ENCODE measurements around the gene GDA.
"Not testable (repeated sequence)": the region's sequence is repeated elsewhere in the genome, so short reads cannot be mapped to it uniquely, and the experiment has no call there.

GDA gene

DNA sequence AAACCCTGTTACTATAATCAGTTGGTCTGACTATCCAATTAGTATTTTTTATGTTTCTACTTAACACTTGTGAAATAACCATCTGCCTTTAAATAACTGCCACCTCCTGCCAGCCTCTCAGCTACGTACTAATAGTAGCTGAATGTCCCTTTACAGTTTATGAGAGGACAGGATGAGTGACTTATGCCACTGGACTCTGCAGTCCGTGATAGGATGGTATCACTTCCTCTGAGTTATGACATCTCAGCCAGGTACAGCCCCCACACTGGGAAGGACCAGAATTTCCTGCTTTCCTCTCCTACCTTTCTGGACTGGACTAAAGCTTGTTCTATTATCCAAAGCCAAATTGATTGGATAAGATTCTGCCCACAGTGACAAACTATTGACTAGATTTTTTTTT is 112.8 kb downstream of the GDA start:
- H3K4me3 ChIP-seq (ENCODE audit: low read length): no peak overlapping the region
- TF ChIP-seq ZNF274 (IDR thresholded peaks at IDR 0.05; ENCODE audit: low read depth, low read length): no peak

DNA sequence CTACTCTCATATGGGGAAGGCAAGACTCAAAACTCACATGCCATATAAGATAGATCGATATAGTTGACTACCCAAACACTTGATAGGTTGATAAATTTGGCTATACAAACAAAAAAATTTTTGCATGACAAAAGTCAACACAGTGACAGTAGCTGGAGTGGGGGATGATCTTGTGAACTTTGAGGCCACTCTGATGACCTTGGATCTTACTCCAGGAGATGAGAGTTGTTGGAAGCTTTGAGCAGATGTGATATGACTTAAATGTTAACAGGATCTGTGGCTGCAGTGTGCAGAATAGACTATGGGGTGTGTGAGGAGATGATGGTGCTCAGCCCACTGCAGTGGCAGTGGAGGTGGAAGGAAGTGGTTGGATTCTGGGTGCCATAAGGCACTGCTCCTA is 114.3 kb downstream of the GDA start:
- no peak overlapping the region for H3K4me3 ChIP-seq (ENCODE audit: low read length)
- TF ChIP-seq ZNF274 (IDR thresholded peaks at IDR 0.05; ENCODE audit: low read depth, low read length): no peak

DNA sequence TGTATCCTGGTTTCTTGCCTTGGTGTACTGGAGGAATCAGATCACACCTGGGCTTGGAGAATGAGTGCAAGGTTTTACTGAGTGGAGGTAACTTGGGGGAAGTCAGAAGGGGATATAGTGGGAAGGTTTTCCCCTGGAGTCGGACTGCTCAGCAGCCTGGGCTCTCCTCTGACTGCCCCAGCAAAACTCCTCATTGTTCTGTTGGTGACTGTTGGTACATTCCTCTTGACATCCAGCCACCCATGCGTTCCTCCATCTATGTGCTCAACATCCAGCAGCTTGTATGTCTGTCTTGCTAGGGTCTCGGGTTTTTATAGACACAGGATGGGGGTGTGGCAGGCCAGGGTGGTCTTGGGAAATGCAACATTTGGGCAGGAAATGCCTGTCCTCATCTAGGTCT is 119.7 kb downstream of the GDA start:
- no peak for TF ChIP-seq ZNF274 (IDR thresholded peaks at IDR 0.05; ENCODE audit: low read depth, low read length)
- no peak overlapping the region for H3K4me3 ChIP-seq (ENCODE audit: low read length)

DNA sequence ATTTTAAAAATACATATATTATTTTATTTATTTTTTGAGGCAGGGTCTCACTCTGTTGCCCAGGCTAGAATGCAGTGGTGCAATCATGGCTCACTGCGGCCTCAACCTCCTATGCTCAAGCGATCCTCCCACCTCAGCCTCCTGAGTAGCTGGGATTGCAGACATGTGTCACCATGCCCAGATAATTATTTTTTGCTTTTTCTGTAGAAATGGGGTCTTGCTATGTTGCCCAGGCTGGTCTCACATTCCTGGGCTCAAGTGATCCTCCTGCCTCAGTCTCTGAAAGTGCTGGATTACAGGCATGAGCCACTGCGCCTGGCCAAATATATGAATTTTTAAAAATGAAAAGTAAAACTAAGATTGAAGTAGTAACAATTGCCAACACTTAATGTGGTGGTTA is 121.1 kb downstream of the GDA start:
- not testable (repeated sequence) for H3K4me3 ChIP-seq (ENCODE audit: low read length)

DNA sequence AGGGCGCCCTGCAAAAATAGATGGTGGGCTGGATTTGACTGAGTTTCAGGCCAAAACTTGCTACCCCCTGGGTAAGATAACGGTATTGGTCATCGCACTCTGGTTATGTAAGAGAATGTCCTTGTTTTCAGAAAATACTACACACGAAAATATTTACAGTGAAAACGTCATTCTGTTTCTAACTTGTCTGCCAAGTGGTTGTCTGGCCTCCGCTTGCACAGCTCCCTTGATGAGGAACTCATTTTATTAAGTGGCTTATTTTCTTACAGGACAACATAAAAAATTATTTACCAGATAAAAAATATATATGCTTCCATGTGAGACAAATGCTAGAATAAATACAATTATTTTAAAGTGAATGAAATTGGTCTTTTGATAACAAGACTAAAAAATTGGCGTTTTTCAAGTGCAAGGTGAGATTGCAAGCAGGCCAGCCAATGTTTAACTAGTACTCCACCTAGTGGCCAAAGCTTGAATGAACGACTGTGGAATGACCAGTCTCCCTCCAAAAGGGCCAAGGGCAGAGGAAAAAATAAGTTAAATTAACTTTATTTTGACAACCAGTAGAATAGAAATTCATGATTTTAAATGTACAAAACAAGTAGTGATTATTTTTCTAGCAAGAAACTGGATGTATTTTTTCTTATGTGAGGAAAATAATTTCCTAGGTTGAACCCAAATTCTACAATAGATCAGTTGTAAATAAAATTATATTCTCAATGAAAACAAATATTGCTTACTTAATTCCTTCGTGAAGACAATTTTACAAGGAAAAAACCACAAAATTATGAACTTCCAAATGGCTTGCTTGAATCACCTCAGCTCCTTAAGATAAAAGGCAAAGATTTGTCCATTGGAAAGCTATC is 122.6 kb downstream of the GDA start:
- TF ChIP-seq ZNF274 (IDR thresholded peaks at IDR 0.05; ENCODE audit: low read depth, low read length): no peak
- no peak overlapping the region for H3K4me3 ChIP-seq (ENCODE audit: low read length)

DNA sequence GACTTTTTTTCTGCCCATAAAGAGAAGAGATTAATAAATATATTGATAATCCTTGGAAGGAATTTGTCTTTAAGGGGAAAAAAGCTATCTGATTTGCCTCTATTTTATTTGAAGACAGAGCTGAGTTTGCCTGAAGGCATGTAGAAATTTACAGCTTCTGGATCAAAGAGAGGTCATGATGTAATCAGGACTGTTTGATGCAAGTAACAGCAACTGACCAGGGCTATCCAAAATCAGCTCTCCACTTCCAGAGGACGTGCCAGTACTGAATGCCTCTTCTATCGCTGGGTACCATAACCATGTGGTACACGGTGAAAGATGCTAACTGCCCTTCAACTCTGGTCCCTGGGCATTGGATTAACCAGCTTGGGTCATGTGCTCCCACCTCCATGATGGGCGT is 125.2 kb downstream of the GDA start:
- no peak overlapping the region for H3K4me3 ChIP-seq (ENCODE audit: low read length)
- no peak for TF ChIP-seq ZNF274 (IDR thresholded peaks at IDR 0.05; ENCODE audit: low read depth, low read length)

DNA sequence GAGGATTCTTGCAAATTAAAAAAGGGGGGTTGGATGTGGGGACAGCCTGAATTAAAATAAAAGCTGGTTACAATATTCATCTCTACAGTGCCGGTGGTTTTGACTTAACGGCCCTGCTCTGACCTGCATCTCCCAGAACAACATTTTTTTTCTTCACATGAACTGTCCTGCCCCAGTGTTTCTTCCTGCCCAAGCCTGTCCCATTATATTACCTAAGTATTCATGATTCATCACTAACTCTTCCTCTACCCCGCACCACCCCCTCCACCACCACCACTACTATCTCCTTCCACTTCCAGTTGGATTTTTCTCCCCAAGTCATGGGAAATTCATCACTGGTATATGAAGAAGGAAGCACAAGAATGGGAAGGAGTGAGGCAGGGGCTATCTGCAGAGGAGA is 125.7 kb downstream of the GDA start:
- no peak for TF ChIP-seq ZNF274 (IDR thresholded peaks at IDR 0.05; ENCODE audit: low read depth, low read length)
- no peak overlapping the region for H3K4me3 ChIP-seq (ENCODE audit: low read length)

DNA sequence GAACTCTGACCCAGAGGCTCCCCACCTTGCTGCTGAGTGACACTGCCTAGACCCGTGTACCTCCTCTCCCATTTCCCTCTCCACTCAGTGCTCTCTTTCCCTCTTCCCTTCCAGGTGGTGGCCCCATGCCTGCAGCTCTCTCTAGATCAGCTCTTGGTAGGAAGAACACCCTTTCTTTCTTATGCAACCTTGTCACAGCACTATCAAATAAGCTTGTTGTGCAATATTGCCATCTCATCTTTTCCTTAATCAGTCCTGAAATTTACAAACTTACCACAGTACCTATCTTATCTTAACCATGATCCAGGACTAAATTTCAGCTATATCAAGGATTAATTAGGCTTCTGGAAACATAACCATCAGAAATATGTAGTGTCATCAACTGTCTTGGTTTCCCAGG is 127.2 kb downstream of the GDA start:
- TF ChIP-seq ZNF274 (IDR thresholded peaks at IDR 0.05; ENCODE audit: low read depth, low read length): no peak
- no peak overlapping the region for H3K4me3 ChIP-seq (ENCODE audit: low read length)

DNA sequence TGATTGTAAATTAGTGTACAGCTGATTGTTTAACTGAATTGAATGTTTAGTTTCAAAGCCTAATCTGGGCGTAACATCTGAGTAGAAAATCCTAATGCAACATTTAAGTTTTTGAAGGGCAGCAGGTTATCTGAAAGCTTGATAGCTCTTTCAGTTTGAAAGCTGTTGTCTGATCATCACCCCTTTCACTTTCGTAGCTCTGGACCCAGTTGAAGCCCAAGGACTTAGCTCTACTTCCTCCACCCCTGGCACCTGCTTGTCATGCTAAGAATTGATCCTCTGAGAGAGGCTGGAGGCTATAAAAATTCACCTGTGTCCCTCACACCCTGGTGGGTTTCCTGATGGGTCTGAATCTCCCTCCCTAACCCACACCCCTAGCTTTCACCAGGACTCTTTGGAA is 129.7 kb downstream of the GDA start:
- no peak for TF ChIP-seq ZNF274 (IDR thresholded peaks at IDR 0.05; ENCODE audit: low read depth, low read length)
- no peak overlapping the region for H3K4me3 ChIP-seq (ENCODE audit: low read length)

DNA sequence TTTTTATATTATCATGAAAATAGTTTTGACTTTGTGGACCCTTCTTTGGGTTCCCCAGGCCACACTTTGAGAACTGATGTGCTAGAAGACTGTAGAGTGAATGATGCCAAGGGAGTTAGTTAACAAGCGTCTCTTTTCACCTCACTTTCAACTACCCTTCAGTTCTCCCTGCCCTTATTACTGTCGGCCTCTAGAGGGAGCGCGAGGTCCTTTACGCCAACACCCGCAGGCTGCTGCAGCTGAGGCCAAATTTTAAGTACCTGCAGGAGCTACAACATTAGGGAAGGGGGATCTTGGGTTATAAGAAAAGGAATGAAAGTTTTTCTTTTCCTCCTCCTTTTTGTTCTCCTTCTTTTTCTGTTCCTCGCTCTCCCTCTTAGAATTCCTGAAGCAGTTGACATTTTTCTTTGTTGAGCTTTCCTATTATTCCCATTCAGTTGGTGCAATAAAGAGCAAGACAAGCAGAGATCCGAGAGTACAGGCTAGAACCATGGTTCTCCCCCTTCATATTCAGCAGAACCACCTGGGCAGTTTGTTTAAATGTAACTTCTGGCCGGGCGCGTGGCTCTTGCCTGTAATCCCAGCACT is 131.8 kb downstream of the GDA start:
- TF ChIP-seq ZNF274 (IDR thresholded peaks at IDR 0.05; ENCODE audit: low read depth, low read length): no peak
- H3K4me3 ChIP-seq (ENCODE audit: low read length): no peak overlapping the region

DNA sequence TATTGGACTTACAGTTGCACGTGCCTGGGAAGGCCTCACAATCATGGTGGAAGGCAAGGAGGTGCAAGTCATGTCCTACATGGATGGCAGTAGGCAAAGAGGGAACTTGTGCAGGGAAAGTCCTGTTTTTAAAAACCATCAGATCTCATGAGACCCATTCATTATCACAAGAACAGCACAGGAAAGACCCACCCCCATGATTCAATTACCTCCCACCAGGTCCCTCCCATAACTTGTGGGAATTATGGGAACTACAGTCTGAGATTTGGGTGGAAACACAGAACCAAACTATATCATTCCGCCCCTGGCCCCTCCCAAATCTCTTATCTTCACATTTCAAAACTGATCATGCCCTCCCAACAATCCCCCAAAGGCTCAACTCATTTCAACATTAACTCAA is 140.2 kb downstream of the GDA start:
- TF ChIP-seq ZNF274 (IDR thresholded peaks at IDR 0.05; ENCODE audit: low read depth, low read length): no peak
- H3K4me3 ChIP-seq (ENCODE audit: low read length): no peak overlapping the region

DNA sequence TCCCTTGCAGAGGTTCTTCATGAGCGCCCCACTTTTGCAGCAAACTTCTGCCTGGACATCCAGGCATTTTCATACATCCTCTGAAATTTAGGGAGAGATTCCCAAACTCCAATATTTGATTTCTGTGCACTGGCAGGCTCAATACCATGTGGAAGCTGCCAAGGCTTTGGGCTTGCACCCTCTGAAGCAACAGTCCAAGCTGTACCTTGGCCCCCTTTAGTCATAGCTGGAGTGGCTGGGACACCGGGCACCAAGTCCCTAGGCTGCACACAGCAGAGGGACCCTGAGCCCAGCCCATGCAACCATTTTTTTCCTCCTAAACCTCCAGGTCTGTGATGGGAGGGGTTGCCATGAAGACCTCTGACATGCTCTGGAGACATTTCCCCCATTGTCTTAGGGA is 141.1 kb downstream of the GDA start:
- no peak for TF ChIP-seq ZNF274 (IDR thresholded peaks at IDR 0.05; ENCODE audit: low read depth, low read length)
- H3K4me3 ChIP-seq (ENCODE audit: low read length): no peak overlapping the region

DNA sequence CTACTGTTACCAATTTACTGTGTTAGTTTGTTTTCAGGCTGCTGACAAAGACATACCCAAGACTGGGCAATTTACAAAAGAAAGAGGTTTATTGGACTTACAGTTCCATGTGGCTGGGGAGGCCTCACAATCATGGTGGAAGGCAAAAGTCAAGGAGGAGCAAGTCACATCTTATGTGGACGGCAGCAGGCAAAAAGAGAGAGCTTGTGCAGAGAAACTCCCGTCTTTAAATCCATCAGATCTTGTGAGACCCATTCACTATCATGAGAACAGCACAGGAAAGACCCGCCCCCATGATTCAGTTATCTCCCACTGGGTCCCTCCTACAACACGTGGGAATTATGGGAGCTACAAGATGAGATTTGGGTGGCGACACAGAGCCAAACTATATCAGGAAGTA is 142.3 kb downstream of the GDA start:
- H3K4me3 ChIP-seq (ENCODE audit: low read length): not testable (repeated sequence)

DNA sequence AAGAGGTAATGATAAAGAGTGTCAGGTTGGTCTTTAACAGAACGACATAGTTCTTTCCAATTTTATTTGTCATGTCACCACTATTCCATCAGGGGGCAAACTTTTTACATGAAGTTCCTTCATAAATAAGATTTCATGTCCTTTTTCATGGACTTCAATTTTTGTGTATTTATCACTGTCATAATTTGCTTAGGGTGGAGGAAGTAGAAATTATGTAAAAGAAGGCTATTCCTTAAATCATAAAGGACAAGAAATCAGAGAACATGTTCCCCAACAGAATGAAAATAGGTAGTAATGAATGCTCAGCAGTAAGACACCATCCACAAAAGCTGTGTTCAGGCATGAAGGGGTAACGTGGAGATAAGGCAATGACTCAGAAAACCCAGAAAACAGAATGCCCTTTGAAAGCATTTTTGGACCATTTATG is 143.0 kb downstream of the GDA start:
- H3K4me3 ChIP-seq (ENCODE audit: low read length): no peak overlapping the region
- no peak for TF ChIP-seq ZNF274 (IDR thresholded peaks at IDR 0.05; ENCODE audit: low read depth, low read length)

DNA sequence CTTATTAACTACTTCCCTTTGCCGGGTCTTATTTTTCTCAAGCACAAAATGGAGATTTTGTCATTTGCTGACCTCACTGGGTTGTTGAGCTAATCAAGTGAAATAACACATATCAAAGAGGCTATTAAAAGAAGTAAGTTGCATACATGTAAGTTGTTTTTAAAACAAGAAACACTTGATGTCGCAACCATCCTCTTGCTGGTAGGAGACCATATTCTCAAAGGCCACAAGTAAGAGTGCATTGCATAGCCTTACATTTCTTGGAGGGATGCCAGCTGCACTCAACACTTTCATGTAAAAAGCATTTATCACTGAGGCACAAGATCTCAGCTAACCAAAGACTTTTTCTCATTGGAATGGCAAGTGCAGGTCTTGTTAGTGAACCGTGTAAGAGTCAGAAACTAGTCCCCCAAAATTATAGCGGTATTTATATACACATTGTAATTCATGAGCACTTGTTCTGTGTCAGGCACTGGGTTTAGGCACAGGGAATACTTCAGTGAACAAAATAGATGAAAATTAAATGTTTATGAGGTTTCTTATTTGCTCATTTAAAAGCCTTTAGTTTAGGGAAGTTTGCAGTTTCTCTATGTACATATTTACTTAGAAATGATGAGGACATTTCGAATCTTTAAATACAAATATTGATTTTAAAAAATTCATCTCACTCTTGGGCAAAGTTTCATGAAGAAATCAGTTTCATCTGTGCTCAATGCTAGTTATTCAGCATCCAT is 143.8 kb downstream of the GDA start:
- no peak for TF ChIP-seq ZNF274 (IDR thresholded peaks at IDR 0.05; ENCODE audit: low read depth, low read length)
- H3K4me3 ChIP-seq (ENCODE audit: low read length): no peak overlapping the region

Measured in GM08714 (cell line).